ENCODE data around the gene SLC38A4.

The SLC38A4 gene

GRCh38 chr12:46770501-46771183 lies 55.2 kb downstream of the SLC38A4 start:
- H3K4me3 ChIP-seq (ENCODE audit: low read depth, low read length): no peak overlapping the region
- no peak for TF ChIP-seq CTCF (IDR thresholded peaks at IDR 0.05; ENCODE audit: low read depth, low read length)

GRCh38 chr12:46764005-46764404 lies 61.8 kb downstream of the SLC38A4 start:
- no peak overlapping the region for H3K4me3 ChIP-seq (ENCODE audit: low read depth, low read length)
- no peak for TF ChIP-seq CTCF (IDR thresholded peaks at IDR 0.05; ENCODE audit: low read depth, low read length)

GRCh38 chr12:46763230-46763629 lies 62.6 kb downstream of the SLC38A4 start:
- TF ChIP-seq CTCF (IDR thresholded peaks at IDR 0.05; ENCODE audit: low read depth, low read length): no peak
- no peak overlapping the region for H3K4me3 ChIP-seq (ENCODE audit: low read depth, low read length)

- no peak for TF ChIP-seq CTCF (IDR thresholded peaks at IDR 0.05; ENCODE audit: low read depth, low read length)
- H3K4me3 ChIP-seq (ENCODE audit: low read depth, low read length): no peak overlapping the region
These were observed 71.2 kb downstream of the SLC38A4 start for GRCh38 chr12:46754550-46754949.

- TF ChIP-seq CTCF (IDR thresholded peaks at IDR 0.05; ENCODE audit: low read depth, low read length): no peak
- H3K4me3 ChIP-seq (ENCODE audit: low read depth, low read length): no peak overlapping the region
These were observed 73.4 kb downstream of the SLC38A4 start for GRCh38 chr12:46752396-46752795.

GRCh38 chr12:46751173-46751572 lies 74.6 kb downstream of the SLC38A4 start:
- no peak overlapping the region for H3K4me3 ChIP-seq (ENCODE audit: low read depth, low read length)
- TF ChIP-seq CTCF (IDR thresholded peaks at IDR 0.05; ENCODE audit: low read depth, low read length): no peak

GRCh38 chr12:46749322-46749721 lies 76.5 kb downstream of the SLC38A4 start:
- TF ChIP-seq CTCF (IDR thresholded peaks at IDR 0.05; ENCODE audit: low read depth, low read length): no peak

More at GRCh38 chr12:46749322-46749721, 76.5 kb downstream of the SLC38A4 start:
- H3K4me3 ChIP-seq (ENCODE audit: low read depth, low read length): no peak overlapping the region

All from WI38 (cell line).